DND-41 (cell line): ENCODE data around the gene TGM3.

Experiments
- ATAC-seq: fragments of 200-7000 bp; cut with Tn5 transposase; 3 replicates; pipeline ENCODE4 v1.9.1; 2021; ENCODE audit warnings: low read depth; ENCODE audit not compliant: insufficient read depth
- DNase-seq: peaks from one replicate; pipeline ENCODE4 v3.0.0-alpha.2; 2020
- H2AFZ ChIP-seq: 2 replicates; pipeline ENCODE4 v1.6.0; 2012; ENCODE audit warnings: low read depth, low read length
- H3K27ac ChIP-seq: 2 replicates; pipeline ENCODE4 v1.5.1; 2012; ENCODE audit warnings: low read length, inconsistent platforms
- H3K27me3 ChIP-seq: fragments of 200-600 bp; sonication (generic); 2 replicates; pipeline ENCODE4 v1.6.0; 2012; ENCODE audit warnings: low read length, mild to moderate bottlenecking, inconsistent platforms; ENCODE audit not compliant: insufficient read depth, poor library complexity
- H3K36me3 ChIP-seq: 2 replicates; pipeline ENCODE4 v1.5.1; 2012; ENCODE audit warnings: low read length, inconsistent platforms; ENCODE audit not compliant: insufficient read depth
- H3K4me1 ChIP-seq: 2 replicates; pipeline ENCODE4 v1.5.1; 2012; ENCODE audit warnings: mild to moderate bottlenecking, low read length; ENCODE audit not compliant: insufficient read depth
- H3K4me2 ChIP-seq: 2 replicates; pipeline ENCODE4 v1.6.0; 2012; ENCODE audit warnings: mild to moderate bottlenecking, moderate library complexity, low read length, inconsistent platforms; ENCODE audit not compliant: insufficient read depth
- H3K4me3 ChIP-seq, 2 experiments: fragments of 200-600 bp in 1 of 2; shearing (Covaris generic) in 1 of 2; 2 replicates each; pipeline ENCODE4 v1.5.1; 2012 to 2016; ENCODE audit warnings: inconsistent platforms in 2 of 2, low read length in 2 of 2, mild to moderate bottlenecking in 2 of 2, low read depth in 1 of 2, moderate library complexity in 1 of 2
- H3K79me2 ChIP-seq: 2 replicates; pipeline ENCODE4 v1.6.0; 2012; ENCODE audit warnings: low read length, inconsistent platforms; ENCODE audit not compliant: insufficient read depth
- H3K9ac ChIP-seq: 2 replicates; pipeline ENCODE4 v1.6.0; 2012; ENCODE audit warnings: low read depth, mild to moderate bottlenecking, inconsistent platforms, low read length, moderate library complexity
- H3K9me3 ChIP-seq: 2 replicates; pipeline ENCODE4 v1.5.1; 2012; ENCODE audit warnings: low read length, moderate library complexity, mild to moderate bottlenecking, inconsistent platforms; ENCODE audit not compliant: insufficient read depth, severe bottlenecking
- H4K20me1 ChIP-seq: 2 replicates; pipeline ENCODE4 v1.6.0; 2012; ENCODE audit warnings: low read length; ENCODE audit not compliant: insufficient read depth
- CTCF ChIP-seq: IDR thresholded peaks from 2 replicates; pipeline ENCODE4 v1.5.1; 2012; ENCODE audit warnings: borderline replicate concordance, low read length, moderate library complexity, mild to moderate bottlenecking; ENCODE audit not compliant: poor library complexity, severe bottlenecking; ENCODE audit errors: extremely low read depth
- EZH2 ChIP-seq: IDR thresholded peaks from 3 replicates; pipeline ENCODE4 v1.6.1; 2012; ENCODE audit warnings: borderline replicate concordance, low read depth, mild to moderate bottlenecking, moderate library complexity, low read length, inconsistent platforms; ENCODE audit not compliant: severe bottlenecking

TGM3 gene

GRCh38 chr20:2326046-2326445, 30.2 kb downstream of the TGM3 start:
- H3K79me2 ChIP-seq, result no peaks in the 10 kb centered on the region
- no peak overlapping the region for H3K4me3 ChIP-seq
- no peak overlapping the region for H3K27ac ChIP-seq
- H3K36me3 ChIP-seq, result no peaks in the 10 kb centered on the region
- H3K4me2 ChIP-seq, result no peak overlapping the region
- DNase-seq (no peak), ATAC-seq (no peak)
- no peaks in the 10 kb centered on the region for H3K9me3 ChIP-seq
- no peak overlapping the region for H3K9ac ChIP-seq
- peaks cover 18% of the 10 kb centered on the region for H3K27me3 ChIP-seq
- no peak overlapping the region for H2AFZ ChIP-seq
- H3K4me1 ChIP-seq, result no peaks in the 10 kb centered on the region
- H4K20me1 ChIP-seq, result 0 out of 2 replicates have a peak, but pooled peaks cover 3% of the 10 kb centered on the region
- TF ChIP-seq CTCF, result no peak
- no peak for TF ChIP-seq EZH2

- H3K4me3 ChIP-seq, result no peak overlapping the region
- DNase-seq (no peak), ATAC-seq (no peak)
- no peak overlapping the region for H3K9ac ChIP-seq
- no peaks in the 10 kb centered on the region for H3K4me1 ChIP-seq
- H3K27ac ChIP-seq, result no peak overlapping the region
- H3K4me2 ChIP-seq, result no peak overlapping the region
- no peaks in the 10 kb centered on the region for H3K36me3 ChIP-seq
- no peak for TF ChIP-seq EZH2
- TF ChIP-seq CTCF, result no peak
- no peaks in the 10 kb centered on the region for H3K9me3 ChIP-seq
- peaks cover 22% of the 10 kb centered on the region for H3K27me3 ChIP-seq
- H3K79me2 ChIP-seq, result no peaks in the 10 kb centered on the region
- H4K20me1 ChIP-seq, result 0 out of 2 replicates have a peak, but pooled peaks cover 3% of the 10 kb centered on the region
- no peak overlapping the region for H2AFZ ChIP-seq
Measured at GRCh38 chr20:2327620-2328555, 32.1 kb downstream of the TGM3 start.

- Histone ChIP-seq H3K4me1 (no peaks in the 10 kb centered on the region), H3K9me3 (no peaks in the 10 kb centered on the region), H3K27ac (no peak overlapping the region), H3K27me3 (peaks cover 11% of the 10 kb centered on the region), H2AFZ (no peak overlapping the region), H3K79me2 (no peaks in the 10 kb centered on the region), H3K9ac (no peak overlapping the region), H4K20me1 (0 out of 2 replicates have a peak, but pooled peaks cover 3% of the 10 kb centered on the region), H3K36me3 (no peaks in the 10 kb centered on the region), H3K4me2 (no peak overlapping the region), H3K4me3 (no peak overlapping the region)
- ATAC-seq, result no peak
- TF ChIP-seq EZH2, result no peak
- no peak for TF ChIP-seq CTCF
- DNase-seq, result no peak
Measured at GRCh38 chr20:2329286-2329685, 33.5 kb downstream of the TGM3 start.
